ENCODE measurements around the gene HIGD1A.

HIGD1A gene

DNA sequence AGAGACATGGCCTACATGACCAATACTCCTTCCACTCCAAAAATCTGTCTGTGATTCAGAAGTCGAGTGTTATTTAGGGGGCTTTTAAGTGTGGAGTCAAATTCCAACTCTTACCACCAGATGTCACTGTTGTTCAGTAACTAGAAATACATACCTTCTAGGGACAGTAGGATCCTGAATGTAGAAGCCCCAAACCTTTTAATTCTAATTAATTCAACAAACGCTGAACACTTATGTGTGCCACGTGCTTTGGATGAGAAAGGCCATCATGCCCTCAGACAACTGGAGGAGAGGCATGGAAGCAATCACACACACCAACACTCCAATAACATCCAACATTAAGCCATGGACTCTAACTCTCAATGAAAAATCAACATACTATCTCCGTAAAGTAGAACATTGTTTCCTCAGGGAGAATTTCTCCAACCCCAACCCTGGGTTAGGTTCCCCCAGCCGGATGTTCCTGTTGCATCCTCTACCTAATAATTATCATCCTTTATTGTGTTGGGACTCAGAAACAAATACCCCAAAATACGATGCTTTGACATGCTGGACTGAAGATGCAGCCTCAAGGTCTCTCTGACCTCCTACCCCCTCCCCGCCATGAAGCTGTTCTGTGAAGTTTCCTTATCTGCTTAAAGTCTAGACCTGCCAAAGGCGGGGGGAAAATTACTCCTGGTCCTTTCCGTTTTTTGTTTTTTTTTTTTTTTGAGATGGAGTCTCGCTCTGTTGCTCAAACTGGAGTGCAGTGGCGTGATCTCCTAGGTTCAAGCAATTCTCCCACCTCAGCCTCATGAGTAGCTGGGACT lies 23.2 kb downstream of the HIGD1A start:
- DNase-seq (ENCODE audit: low read depth): no peak
- TF ChIP-seq CTCF (conservative IDR thresholded peaks at IDR 0.05; ENCODE audit: low read depth, low read length): peak; percentile 66

GRCh38 chr3:42780398-42780797 lies 23.9 kb downstream of the HIGD1A start:
- no peak overlapping the region for H3K4me3 ChIP-seq (ENCODE audit: low read length)
- TF ChIP-seq CTCF (conservative IDR thresholded peaks at IDR 0.05; ENCODE audit: low read depth, low read length): no peak
- DNase-seq (ENCODE audit: low read depth): no peak

More for the DNA sequence above, 23.2 kb downstream of the HIGD1A start:
- H3K4me3 ChIP-seq (ENCODE audit: low read length): no peak overlapping the region

DNA sequence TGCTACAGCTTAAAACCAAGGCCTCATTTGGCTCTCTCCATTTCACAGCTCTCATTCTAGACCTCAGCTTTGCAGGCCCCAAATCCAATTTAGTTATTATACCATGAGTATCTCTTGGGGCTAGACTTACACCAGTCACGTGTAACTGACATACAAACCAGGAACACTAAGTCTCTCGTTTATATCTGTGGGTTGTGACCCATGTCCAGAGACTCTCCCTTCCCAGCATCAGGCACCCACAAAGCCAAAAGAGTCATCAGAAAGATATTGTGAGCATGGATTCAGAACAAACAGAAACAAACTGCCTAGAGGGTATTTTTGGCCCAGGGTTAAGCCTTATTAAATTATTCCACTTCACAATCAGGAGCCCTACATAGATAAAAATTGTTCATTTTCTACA lies 25.6 kb downstream of the HIGD1A start:
- no peak overlapping the region for H3K4me3 ChIP-seq (ENCODE audit: low read length)
- no peak for DNase-seq (ENCODE audit: low read depth)
- no peak for TF ChIP-seq CTCF (conservative IDR thresholded peaks at IDR 0.05; ENCODE audit: low read depth, low read length)

DNA sequence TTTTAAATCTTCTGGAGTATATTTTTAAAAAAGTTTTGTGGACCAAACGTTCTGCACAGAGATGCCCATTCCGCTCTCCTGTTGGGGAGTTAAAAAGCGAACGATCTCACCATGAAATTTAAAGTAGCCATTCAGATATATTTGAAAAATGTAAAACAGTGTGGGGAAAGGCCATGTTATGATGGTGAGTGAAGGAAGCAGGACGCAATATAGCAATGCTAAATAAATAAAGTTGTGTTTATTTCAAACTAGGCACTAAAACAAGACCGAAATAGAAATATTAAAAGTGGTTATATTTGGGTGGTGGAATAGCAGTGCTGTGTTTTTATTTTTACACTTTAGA lies 30.9 kb downstream of the HIGD1A start:
- no peak for DNase-seq (ENCODE audit: low read depth)
- no peak for TF ChIP-seq CTCF (conservative IDR thresholded peaks at IDR 0.05; ENCODE audit: low read depth, low read length)
- peak overlapping the region; percentile 65 for H3K4me3 ChIP-seq (ENCODE audit: low read length)

DNA sequence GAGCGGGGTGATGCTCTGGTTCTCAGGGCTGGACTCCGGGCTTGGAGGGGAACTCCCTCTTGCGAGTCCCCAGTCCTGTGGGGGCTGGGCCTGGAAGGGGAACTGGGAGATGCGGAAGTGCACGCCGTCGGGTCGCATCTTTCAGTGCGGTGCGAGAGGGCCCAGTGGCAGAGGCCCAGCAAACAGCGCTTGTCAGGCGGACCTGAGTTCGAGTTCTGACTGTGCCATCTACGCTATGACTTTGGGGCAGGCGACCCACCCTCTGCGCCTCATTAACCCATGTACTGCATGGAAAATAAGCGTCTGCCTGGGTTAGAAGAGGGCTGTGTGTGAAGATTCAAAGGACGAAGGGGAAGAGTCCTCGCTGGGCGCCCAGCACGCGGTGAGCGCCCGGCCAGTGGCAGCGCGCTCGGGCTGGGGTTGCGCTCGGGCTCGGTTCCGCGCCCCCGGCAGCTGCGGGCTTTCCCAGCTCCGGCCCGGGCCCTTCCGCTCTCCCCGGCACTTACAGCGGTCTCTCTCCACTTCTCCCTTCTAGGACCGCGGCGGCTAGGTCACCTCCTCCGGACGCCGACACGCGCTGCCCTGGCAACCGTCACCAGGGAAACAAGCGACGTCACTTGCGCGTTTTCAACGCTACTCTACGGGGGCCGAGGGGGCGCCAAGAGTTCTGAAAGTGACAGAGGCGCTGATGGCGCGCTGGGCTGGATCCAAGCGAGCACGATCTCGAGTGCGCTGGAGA lies 31.5 kb downstream of the HIGD1A start, which contains the start of gene CCDC13:
Gene CCDC13, minus strand, starts transcription at position 584 of the 739 bp plus-strand sequence. CDS start 14,908 bp downstream, outside the sequence.
- DNase-seq (ENCODE audit: low read depth): peak; percentile 43
- H3K4me3 ChIP-seq (ENCODE audit: low read length): peak within 1 kb of the TSS; percentile 65
- TF ChIP-seq CTCF (conservative IDR thresholded peaks at IDR 0.05; ENCODE audit: low read depth, low read length): no peak

- no peak for TF ChIP-seq CTCF (conservative IDR thresholded peaks at IDR 0.05; ENCODE audit: low read depth, low read length)
- H3K4me3 ChIP-seq (ENCODE audit: low read length): no peak overlapping the region
- no peak for DNase-seq (ENCODE audit: low read depth)
Observed at GRCh38 chr3:42771271-42771670, 33.0 kb downstream of the HIGD1A start.
